SW 1271 (cell line): Measurements from ENCODE around the gene SSBP2.

Source experiments
- DNase-seq, 2 experiments: peaks; one replicate each; lab custom pipeline; 2025; lab: John Stamatoyannopoulos, UW

SSBP2 gene

GRCh38 chr5:81751009-81751835, at the start of gene SSBP2:
TSS of gene SSBP2 (minus strand) at chr5:81751097. CDS start at chr5:81751042, 55 bp downstream.
- DNase-seq: peak; percentile 98

- no peak for DNase-seq
Observed at GRCh38 chr5:81795666-81796065, 44.8 kb upstream of the SSBP2 start.

GRCh38 chr5:81794226-81794625, 43.3 kb upstream of the SSBP2 start:
- DNase-seq: no peak

DNA sequence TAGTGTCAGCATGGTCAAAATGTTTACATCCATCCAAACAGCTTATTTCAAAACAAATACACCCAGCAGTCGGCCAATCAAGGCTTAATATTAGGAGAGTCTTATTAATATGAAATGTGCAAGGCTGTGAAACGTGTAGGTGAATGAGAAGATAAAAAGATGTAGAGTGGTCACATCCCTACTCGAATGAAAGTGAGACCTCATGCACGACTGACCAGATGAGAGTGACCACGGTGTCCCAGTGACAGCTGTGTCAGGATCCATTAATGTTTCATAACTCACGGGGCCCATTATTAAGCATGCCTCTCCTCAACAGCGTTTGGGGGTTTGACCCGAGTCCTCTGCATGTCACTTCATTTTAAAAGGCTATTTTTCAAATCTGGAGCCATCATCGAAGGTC, 39.4 kb upstream of the SSBP2 start:
- DNase-seq: no peak

DNA sequence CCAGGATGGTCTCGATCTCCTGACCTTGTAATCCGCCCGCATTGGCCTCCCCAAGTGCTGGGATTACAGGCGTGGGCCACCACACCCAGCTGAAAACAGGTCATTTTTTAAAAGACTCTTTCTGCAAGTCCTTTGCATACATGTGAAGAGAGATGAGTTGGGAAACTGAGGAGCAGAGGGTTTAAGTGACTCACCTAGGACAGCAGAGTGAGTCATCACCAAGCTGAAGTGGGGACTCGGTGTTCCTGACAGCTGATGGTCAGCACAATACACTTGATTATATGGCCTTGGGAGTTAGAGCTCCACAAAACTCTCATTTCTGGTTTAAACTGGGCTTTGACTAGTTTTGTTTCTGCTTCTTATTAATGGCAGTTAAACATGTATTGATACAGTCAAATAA, 38.1 kb upstream of the SSBP2 start:
- DNase-seq: no peak

DNA sequence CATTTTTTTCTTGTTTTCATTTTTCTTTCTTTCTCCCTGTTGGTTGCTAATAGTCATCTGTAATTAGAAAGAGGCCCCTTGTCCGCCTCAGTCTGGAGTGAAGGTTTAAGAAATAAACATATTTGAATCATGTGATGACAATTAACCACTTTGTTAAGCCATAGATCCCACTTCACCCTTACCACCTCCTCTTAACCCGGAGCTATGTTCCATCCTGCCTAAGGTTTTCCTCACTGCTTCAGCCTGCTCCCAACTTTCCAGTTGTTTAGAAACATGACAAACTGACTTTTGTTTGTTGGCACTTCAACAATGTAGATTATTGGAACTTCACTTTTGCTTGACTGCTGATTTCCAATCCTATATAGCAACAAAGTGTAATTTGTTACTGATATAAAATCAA, 37.4 kb upstream of the SSBP2 start:
- DNase-seq: no peak

- DNase-seq: peak in 1 of 2 experiments; percentile 23
Observed at GRCh38 chr5:81787474-81788242, 36.8 kb upstream of the SSBP2 start.

DNA sequence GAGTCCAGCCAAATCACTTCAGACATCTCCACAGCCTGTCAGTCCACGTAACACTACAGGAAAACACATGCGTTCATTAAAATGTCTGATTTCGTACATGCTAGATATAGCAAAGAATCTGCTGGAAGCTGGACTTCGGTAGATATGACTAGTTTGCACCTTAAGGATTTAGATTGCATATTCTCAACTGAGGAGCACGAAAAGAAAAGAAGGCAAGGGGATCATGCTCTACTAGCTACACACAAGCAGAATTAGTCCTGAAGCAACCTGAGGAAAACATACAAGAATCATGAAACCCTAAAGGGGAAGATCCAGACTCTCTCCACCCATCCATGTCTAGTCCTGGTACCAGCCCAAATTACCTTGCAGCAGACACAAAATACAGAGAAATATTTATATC, 36.1 kb upstream of the SSBP2 start:
- no peak for DNase-seq

GRCh38 chr5:81786496-81786895, 35.6 kb upstream of the SSBP2 start:
- no peak for DNase-seq

GRCh38 chr5:81785322-81785721, 34.4 kb upstream of the SSBP2 start:
- no peak for DNase-seq

GRCh38 chr5:81783401-81783800, 32.5 kb upstream of the SSBP2 start:
- DNase-seq: no peak

DNA sequence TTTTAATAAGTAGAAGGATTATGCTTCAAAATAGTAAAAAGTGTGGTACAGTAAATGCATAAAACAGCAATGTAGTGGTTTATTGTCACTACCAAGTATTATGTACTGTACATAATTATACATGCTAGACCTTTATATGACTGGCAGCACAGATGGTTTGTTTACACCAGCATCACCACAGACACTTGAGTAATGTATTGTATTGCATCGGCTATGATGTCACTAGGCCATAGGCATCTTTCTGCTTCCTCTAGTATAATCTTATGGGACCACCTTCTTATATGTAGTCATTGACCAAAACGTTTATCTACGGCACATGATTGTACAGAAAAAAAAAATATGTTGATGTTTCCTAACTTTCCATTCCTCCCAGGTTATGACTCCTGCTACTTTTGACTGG, 31.9 kb upstream of the SSBP2 start:
- DNase-seq: no peak

DNA sequence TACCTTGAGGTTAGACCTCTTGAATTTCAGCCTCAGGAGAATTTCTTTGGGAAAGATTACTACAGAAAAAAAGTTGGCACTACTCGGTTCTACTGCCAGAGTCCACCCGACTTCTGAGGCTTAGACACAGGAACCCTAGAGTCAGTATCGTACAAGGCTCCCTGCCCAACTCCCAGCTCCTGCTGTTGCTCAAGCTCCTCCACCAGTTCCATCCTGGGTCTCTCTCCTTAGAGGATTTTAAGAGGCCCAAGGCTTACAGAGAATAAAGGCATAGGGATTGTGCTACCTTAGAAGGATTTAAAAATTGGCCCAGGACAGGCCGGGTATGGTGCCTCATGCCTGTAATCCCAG, 29.0 kb upstream of the SSBP2 start:
- no peak for DNase-seq

GRCh38 chr5:81779125-81779915, 28.4 kb upstream of the SSBP2 start:
- no peak for DNase-seq

DNA sequence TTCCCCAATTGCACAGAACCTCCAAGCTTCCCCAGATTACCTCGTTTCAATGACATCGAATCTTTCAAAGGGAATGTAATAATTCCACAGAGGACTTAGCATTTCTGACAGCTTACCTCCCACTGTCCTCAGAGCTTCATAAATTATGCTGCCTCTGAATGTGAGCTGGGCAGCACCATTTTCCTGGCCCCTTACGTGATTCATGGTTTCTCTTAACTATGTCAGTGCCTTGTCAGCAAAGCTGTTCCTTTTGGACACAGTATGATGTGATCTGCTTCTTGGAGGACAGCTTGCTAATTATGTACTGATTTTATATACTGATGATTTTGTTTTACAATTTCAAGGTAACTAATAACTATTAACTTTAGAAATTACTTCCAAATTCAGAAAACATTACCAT, 27.7 kb upstream of the SSBP2 start:
- no peak for DNase-seq

- no peak for DNase-seq
Observed at GRCh38 chr5:81776258-81776657, 25.4 kb upstream of the SSBP2 start.

DNA sequence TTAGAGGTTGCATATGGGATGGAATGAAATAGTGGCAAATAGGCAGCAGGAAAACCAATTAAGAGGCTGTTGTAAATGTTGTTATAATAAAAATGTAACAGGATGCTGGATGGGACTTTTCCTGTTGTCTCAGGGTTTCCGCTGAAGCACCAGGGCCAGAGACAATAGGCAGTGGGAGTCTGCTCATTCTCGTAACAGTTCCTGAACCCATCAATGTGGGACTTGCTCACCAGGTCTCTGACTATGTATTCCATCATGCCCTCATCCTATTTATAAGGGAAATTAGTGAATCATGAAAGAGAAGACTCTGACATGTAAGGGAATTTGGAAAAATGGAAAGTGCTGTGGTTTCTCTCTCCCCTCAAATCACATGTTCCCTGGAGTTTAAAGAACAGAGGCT, 23.5 kb upstream of the SSBP2 start:
- no peak for DNase-seq

DNA sequence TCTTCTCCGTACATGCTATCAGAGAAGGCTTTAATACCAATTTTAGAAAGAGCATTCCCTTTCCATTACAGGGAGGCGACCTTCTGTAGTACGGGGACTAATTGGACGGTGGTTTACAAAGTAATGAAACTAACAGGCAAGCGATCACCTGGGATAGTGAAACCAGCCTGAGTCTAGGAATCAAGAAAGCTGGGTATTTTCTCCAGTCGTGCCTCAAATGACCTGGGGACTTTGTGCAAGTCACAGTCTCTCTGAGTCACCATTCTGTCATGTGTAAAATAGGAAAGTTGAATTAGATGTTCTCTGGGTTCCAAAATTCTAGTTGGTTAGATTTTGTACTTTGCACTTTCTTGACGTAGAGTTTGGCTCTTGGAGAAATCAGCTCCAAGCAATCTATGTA, 22.7 kb upstream of the SSBP2 start:
- DNase-seq: no peak

DNA sequence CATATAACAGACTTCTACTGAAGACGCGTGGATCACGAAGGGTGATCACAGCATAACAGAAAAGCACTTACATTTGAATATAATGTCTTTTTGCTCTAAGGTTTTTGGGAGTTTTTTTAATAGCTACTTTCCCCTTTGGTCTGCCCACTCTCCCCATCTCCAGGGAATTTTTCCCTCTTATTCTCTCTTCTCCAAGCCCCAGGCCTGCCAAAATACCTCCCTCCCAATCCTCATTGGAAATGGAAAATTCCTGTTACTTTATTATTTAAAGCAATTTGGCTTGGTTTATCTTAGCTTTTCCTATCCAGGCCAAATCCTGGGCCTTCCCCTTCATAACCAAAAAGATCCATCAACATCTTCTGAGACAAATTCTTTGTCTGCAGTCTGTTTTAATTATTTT, 22.3 kb upstream of the SSBP2 start:
- DNase-seq: no peak

DNA sequence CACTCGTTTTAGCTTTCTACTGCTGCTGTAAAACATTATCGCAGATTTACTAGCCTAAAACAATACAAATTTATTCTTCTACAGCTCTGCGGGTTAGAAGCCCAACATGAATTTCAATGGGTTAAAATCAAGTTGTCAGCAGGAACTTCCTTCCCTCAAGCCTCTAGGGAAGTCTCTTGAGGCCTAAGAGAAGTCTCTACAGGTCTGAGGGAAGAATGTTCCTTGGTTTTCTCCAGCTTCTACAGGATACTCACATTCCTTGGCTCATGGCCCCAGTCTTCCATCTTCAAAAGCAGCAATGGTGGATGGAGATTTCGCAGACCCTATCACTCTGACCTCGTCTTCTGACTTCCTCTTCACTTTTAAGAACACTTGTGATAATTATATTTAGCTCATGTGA, 21.6 kb upstream of the SSBP2 start:
- no peak for DNase-seq

GRCh38 chr5:81768935-81769452, 18.1 kb upstream of the SSBP2 start:
- DNase-seq: peak in 1 of 2 experiments; percentile 16

GRCh38 chr5:81767938-81768337, 17.0 kb upstream of the SSBP2 start:
- DNase-seq: no peak
